ENCODE measurements around the gene PDXDC1.
"Not testable (repeated sequence)": the region's sequence is repeated elsewhere in the genome, so short reads cannot be mapped to it uniquely, and the experiment has no call there.

The PDXDC1 gene

GRCh38 chr16:15132719-15133428 is 158.0 kb downstream of the PDXDC1 start:
- POLR2A ChIA-PET; CTCF ChIA-PET; DNase-seq (ENCODE audit: extremely low spot score): not testable (repeated sequence)

DNA sequence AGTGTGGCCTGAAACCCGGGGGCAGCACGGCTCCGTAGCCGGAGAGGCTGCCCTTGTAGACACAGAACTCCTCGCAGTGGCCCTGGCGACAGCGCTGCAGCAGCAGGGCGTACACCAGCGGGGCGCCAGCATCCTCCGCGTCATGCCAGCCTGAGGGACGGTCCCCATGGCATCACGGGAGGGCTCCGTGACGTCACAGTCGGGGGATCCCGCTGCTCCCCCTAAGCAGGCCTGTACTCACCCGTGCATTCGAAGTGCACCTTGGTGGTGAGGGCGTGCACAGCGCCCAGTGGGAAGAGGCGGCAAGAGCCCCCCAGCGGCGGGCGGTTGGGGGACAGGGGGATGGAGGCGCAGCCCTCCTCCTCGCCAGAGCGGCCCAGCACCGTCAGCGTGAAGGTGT is 158.7 kb downstream of the PDXDC1 start:
- DNase-seq (ENCODE audit: extremely low spot score); POLR2A ChIA-PET; CTCF ChIA-PET: not testable (repeated sequence)

- POLR2A ChIA-PET; DNase-seq (ENCODE audit: extremely low spot score); CTCF ChIA-PET: not testable (repeated sequence)
Observed at GRCh38 chr16:15134752-15135482, 160.1 kb downstream of the PDXDC1 start.

DNA sequence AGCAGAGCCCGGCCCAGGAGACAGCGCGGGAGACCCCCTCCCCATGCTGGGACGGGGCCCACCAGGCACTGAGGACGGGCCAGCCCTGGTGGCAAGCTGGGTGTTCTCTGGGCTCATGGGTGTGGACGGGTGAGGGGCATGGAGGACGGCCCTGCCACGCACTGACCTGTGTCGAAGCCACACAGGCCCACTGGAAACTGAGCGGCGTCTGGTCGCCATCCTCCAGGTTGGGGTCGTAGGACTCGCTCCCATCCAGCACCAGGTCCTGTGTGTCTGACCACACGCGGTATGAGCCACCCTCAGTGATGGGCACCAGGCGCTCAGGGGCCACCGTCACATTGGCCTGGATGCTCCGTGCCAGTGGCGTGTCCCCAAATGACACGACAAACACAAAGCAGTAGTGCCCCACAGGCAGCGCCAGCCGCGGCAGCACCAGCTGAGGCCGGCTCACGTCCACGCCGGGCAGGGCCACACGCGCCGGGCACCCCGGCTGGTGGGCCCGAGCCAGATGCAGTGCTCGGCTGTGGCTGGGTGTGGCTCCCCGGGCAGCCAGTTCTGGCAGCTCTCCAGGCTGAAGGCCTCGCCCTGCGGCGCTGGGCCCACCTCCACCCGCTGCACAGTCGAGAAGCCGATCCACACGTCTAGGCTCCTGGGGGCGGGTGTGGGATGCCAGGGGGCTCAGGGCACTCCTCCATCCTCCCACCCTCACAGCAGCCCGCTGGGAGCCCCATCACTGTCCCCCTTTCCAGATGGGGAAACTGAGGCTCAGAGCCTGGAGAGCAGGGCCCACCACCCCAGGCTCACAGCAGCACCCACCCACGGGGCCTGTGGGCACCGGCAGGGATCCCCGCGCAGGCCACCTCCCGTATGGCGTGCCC is 160.9 kb downstream of the PDXDC1 start:
- DNase-seq (ENCODE audit: extremely low spot score); CTCF ChIA-PET; POLR2A ChIA-PET: not testable (repeated sequence)

DNA sequence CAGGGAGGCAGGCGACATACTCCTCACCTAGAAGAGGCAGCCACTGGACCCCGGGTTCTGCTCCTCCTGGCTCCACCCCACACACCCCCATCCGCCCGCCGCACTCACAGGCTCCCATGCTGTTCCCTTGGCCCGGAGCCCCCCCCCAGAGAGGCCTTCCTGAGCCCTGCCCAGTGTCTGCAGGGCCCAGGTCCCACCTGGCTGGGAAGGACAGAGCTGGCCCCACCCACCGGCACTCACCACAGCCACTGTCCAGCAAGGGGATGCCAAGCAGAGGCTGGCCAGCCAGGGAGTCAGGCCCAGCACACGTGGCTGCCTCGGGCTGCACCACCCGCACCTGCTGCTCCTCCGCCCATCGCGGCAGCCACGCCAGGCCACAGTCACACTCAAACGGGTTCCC is 162.7 kb downstream of the PDXDC1 start:
- DNase-seq (ENCODE audit: extremely low spot score); POLR2A ChIA-PET; CTCF ChIA-PET: not testable (repeated sequence)

DNA sequence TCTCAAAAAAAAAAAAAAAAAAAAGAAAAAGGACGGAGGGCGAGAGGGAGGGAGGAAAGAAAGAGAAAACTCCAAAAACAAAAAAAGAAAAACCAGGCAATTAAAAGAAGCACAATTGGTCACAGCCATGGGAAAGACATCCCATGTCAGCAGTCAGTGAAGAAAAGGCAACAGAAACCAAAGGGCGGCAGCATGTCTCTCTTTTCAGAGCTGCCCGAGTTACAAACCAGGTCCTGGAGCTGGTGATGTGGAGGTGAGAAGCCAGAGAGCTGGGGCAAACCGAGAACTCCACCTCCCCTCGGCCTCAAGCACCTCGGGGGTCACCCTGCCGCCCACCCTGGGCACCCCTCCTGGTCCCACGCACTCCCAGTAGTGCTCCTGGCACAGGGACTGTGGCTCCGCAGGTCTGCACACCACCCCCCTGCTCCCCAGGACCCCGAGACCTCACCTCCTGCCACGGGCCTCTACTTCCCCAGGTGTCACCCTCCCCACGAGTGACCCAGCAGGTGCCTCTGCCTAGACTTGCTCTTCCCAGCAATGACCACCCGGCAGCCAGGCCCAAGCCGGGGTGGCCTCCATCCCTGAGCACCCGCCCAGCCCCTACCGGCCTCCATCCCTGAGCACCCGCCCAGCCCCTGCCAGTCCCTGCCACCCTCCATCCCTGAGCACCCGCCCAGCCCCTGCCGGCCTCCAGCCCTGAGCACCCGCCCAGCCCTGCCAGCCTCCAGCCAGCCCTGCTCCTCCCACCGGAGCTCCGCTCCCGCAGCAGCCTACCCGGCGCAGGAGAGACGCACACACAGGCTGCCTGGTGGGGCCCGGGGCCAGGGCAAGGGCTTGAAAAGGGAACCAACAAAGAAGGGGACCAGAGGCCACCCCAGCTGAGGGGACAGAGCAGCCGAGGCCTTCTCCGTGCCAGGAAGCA is 165.9 kb downstream of the PDXDC1 start:
- CTCF ChIA-PET; POLR2A ChIA-PET; DNase-seq (ENCODE audit: extremely low spot score): not testable (repeated sequence)

- CTCF ChIA-PET, result no interaction called here
- TF ChIP-seq CTCF (IDR thresholded peaks at IDR 0.05; ENCODE audit: control extremely low read depth, extremely low read depth, low read depth, missing control alignments), result no peak
- POLR2A ChIA-PET, result no interaction called here
- no peak for DNase-seq (ENCODE audit: extremely low spot score)
Observed at GRCh38 chr16:15141586-15141985, 166.8 kb downstream of the PDXDC1 start.

DNA sequence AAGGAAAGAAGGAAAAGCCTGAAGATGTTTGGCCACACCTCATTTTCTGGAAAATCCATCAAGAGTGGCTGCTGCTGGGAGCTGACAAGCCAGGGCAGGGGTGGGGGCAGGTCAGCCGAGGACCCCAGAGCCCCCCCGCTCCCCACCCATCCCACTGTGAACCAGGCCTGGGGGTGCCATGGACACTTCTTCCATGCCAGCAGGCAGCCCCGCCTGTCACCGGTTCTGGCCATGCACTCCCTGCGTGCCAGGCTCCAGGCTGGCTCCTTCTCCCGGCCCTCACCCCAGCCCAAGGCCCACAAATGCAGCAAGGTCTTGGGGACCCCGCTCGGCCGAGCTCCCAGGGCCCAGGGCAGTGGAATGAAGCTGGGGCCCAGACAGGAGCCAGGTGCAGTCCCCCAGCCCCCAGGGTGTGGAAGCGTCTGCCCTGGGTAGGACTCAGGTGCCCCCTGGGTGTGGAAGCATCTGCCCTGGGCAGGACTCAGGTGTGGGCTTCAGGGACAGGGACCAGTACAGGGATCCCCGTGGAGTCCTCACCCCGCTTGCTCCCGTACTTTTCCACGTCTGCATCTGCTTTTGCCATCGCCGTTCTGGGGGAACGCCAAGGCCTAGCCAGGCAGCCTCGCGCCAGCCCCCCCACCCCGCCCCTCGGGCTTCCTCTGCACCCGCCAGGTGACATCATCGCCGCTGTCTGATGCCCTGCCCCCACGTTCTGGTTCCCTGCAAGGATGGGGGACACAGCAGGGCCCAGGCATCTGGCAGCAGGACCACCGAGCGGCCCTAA is 167.5 kb downstream of the PDXDC1 start:
- POLR2A ChIA-PET, CTCF ChIA-PET: not testable (repeated sequence)

DNA sequence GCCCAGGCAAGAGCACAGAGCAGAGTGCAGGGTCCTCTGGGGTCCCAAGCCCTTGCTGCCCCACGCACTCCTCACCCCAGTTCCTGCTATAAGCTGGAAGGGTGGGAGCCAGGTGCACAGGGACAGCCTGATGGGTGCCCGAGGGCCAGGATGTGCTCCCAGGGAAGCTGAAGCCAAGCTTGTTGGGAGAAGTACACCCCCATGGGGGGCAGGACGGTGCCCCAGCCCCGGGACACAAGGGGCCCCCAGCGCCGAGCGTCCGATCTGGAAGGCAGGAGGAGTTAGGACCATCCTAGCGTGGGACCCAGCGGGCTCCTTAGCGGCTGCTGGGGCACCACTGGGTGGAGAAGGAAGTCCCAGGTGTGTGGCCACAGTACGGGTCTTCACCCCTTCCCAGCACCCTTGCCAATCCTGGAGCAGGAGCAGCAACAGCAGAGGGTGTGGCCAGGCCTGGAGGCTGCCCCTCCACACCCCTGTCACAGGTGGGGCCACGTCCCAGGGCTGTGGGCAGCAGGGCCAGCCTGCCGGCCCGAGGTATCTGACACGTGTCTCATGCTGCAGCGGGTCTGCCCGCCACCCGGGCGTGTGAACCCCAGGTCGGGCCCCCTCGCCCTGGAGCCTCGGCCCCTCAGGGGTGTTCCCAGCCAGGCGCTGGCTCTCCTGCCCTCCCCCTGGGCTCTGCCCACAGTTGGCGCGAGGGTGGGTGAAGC is 168.2 kb downstream of the PDXDC1 start:
- CTCF ChIA-PET; POLR2A ChIA-PET; DNase-seq (ENCODE audit: extremely low spot score): not testable (repeated sequence)

More for the DNA sequence above, 167.5 kb downstream of the PDXDC1 start:
- DNase-seq (ENCODE audit: extremely low spot score), result not testable (repeated sequence)

- DNase-seq (ENCODE audit: extremely low spot score); POLR2A ChIA-PET; CTCF ChIA-PET: not testable (repeated sequence)
Observed at GRCh38 chr16:15143601-15144091, 168.8 kb downstream of the PDXDC1 start.

DNA sequence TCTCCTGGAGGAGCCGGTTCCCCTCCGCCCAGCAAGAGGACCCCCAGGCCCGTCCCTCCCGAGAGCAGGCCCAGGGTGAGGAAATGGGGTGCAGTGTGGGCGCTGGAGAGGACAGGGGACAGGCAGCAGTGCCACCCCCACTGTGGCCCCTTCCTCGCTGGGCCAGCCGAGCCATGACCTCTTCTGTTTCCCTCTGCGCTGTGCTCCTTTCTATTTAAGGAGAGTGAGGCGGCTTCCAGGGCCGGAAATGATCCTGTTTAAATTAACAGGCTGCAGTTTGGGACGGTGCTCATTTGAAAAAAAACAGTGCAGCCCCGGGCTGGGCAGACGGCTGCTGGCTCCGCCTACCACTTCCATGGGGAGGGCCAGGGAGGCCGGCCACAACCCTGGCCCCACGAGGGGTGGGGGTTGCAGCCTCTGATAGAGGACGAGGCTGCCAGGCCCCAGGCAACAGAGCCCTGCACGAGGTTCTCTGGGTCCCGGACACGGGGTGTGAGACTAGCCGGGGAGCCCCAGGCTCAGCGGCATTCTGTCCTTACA is 169.3 kb downstream of the PDXDC1 start:
- DNase-seq (ENCODE audit: extremely low spot score); POLR2A ChIA-PET; CTCF ChIA-PET: not testable (repeated sequence)

DNA sequence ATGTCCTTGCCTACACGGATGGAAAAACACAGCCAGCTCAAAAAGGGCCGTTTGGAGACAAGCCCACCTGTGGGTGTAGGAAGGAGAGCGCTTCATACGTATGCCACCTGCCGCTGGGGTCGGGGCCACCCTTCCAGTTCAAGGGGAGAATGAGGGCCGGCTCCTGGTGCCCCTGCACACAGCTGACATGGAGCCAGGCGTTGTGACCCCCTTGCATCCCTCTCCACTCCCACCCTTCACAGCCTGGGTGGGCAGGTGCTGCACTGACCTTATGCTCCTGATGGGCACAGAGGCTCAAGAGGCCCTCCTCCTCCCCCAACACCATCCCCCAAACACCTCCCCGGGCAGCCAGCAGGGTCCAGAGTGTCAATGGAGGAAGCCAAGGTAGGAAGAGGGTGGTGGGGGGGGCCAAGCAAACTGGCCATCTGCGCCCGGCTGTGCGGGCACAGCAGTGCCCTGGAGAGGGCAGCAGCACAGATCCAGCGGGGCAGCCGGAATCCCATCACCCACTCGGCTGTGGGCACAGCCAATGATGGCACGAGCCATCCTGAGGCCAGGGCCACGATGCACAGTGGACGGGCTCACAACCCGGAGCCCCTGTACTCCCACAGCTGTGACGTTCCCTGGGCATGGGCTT is 170.1 kb downstream of the PDXDC1 start:
- DNase-seq (ENCODE audit: extremely low spot score); POLR2A ChIA-PET; CTCF ChIA-PET: not testable (repeated sequence)

GRCh38 chr16:15145418-15146263 is 170.8 kb downstream of the PDXDC1 start:
- POLR2A ChIA-PET, result not testable (repeated sequence)

More at GRCh38 chr16:15145418-15146263, 170.8 kb downstream of the PDXDC1 start:
- CTCF ChIA-PET; DNase-seq (ENCODE audit: extremely low spot score): not testable (repeated sequence)
